H9 (cell line): ENCODE data around the gene ARL13B. TPM values are rescaled to one million over a fixed set of nuclear protein-coding genes. Genes with fewer than 3 reads are reported as not detected.

Experiments used
- DNase-seq: peaks from one replicate; pipeline ENCODE4 v3.0.0-alpha.2; 2017
- H2AFZ ChIP-seq: one replicate; pipeline ENCODE4 v1.6.1; 2013; ENCODE audit warnings: mild to moderate bottlenecking, low read length, control low read depth, moderate library complexity
- H2AK5ac ChIP-seq: 2 replicates; pipeline ENCODE4 v1.6.1; 2013; ENCODE audit warnings: low read length, control low read depth, mixed read lengths; ENCODE audit not compliant: insufficient read length
- H2BK120ac ChIP-seq: one replicate; pipeline ENCODE4 v1.6.1; 2013; ENCODE audit warnings: low read depth, mild to moderate bottlenecking, low read length, control low read depth, inconsistent platforms; ENCODE audit not compliant: poor library complexity, severe bottlenecking
- H2BK12ac ChIP-seq: 2 replicates; pipeline ENCODE4 v1.6.1; 2013; ENCODE audit warnings: low read length, control low read depth, mixed read lengths, low read depth; ENCODE audit not compliant: insufficient read length
- H2BK15ac ChIP-seq: 2 replicates; pipeline ENCODE4 v1.6.1; 2013; ENCODE audit warnings: low read depth, low read length, control low read depth
- H2BK20ac ChIP-seq: one replicate; pipeline ENCODE4 v1.6.1; 2013; ENCODE audit warnings: low read depth, mild to moderate bottlenecking, low read length, control low read depth, inconsistent platforms; ENCODE audit not compliant: poor library complexity, severe bottlenecking
- H2BK5ac ChIP-seq: 2 replicates; pipeline ENCODE4 v1.6.1; 2013; ENCODE audit warnings: low read length, control low read depth, mixed read lengths; ENCODE audit not compliant: insufficient read length
- H3K14ac ChIP-seq: 2 replicates; pipeline ENCODE4 v1.6.1; 2013; ENCODE audit warnings: low read length, control low read depth; ENCODE audit not compliant: insufficient read depth
- H3K18ac ChIP-seq: 2 replicates; pipeline ENCODE4 v1.6.1; 2013; ENCODE audit warnings: low read depth, mild to moderate bottlenecking, mixed read lengths, low read length, control low read depth; ENCODE audit not compliant: insufficient read length
- H3K23ac ChIP-seq: 2 replicates; pipeline ENCODE4 v1.6.1; 2013; ENCODE audit warnings: low read length, control low read depth, mixed read lengths, low read depth; ENCODE audit not compliant: insufficient read length
- H3K23me2 ChIP-seq: 2 replicates; pipeline ENCODE4 v1.6.1; 2013; ENCODE audit warnings: low read depth, mild to moderate bottlenecking, mixed read lengths, low read length, control low read depth; ENCODE audit not compliant: insufficient read length, poor library complexity, severe bottlenecking
- H3K27ac ChIP-seq: 2 replicates; pipeline ENCODE4 v1.5.1; 2013; ENCODE audit warnings: low read length, control low read depth, mixed read lengths, low read depth; ENCODE audit not compliant: insufficient read length
- H3K27me3 ChIP-seq: 2 replicates; pipeline ENCODE4 v1.6.1; 2013; ENCODE audit warnings: low read length, control low read depth, inconsistent platforms; ENCODE audit not compliant: insufficient read depth
- H3K4ac ChIP-seq: 2 replicates; pipeline ENCODE4 v1.6.1; 2013; ENCODE audit warnings: low read depth, mild to moderate bottlenecking, control low read depth, inconsistent platforms, low read length, moderate library complexity
- H3K4me1 ChIP-seq: 2 replicates; pipeline ENCODE4 v1.6.1; 2013; ENCODE audit warnings: low read length, control low read depth, inconsistent platforms; ENCODE audit not compliant: insufficient read depth
- H3K4me2 ChIP-seq: 2 replicates; pipeline ENCODE4 v1.6.1; 2013; ENCODE audit warnings: low read length, control low read depth, mixed read lengths; ENCODE audit not compliant: insufficient read length, insufficient read depth
- H3K56ac ChIP-seq: 2 replicates; pipeline ENCODE4 v1.6.1; 2013; ENCODE audit warnings: low read depth, mild to moderate bottlenecking, mixed read lengths, low read length, control low read depth; ENCODE audit not compliant: insufficient read length
- H3K79me1 ChIP-seq: 2 replicates; pipeline ENCODE4 v1.6.1; 2013; ENCODE audit warnings: low read depth, mild to moderate bottlenecking, moderate library complexity, low read length, control low read depth, inconsistent platforms; ENCODE audit not compliant: insufficient read depth, poor library complexity, severe bottlenecking
- H3K79me2 ChIP-seq: 2 replicates; pipeline ENCODE4 v1.6.1; 2013; ENCODE audit warnings: low read length, control low read depth, inconsistent platforms; ENCODE audit not compliant: insufficient read depth
- H3K9ac ChIP-seq: 2 replicates; pipeline ENCODE4 v1.6.1; 2013; ENCODE audit warnings: low read length, control low read depth, mixed read lengths; ENCODE audit not compliant: insufficient read length; ENCODE audit errors: extremely low read depth
- H3K9me3 ChIP-seq: one replicate; pipeline ENCODE4 v1.6.1; 2013; ENCODE audit warnings: low read depth, low read length, inconsistent platforms; ENCODE audit not compliant: control insufficient read depth
- H3T11ph ChIP-seq: one replicate; pipeline ENCODE4 v1.6.1; 2013; ENCODE audit warnings: mild to moderate bottlenecking, low read length, control low read depth, inconsistent platforms
- H4K20me1 ChIP-seq: one replicate; pipeline ENCODE4 v1.6.1; 2013; ENCODE audit not compliant: control insufficient read depth, insufficient read length, insufficient read depth
- H4K5ac ChIP-seq: 2 replicates; pipeline ENCODE4 v1.6.1; 2013; ENCODE audit warnings: low read depth, mild to moderate bottlenecking, mixed read lengths, low read length, control low read depth; ENCODE audit not compliant: insufficient read length
- H4K8ac ChIP-seq: replicated peaks from 2 replicates; pipeline ENCODE4 v1.6.1; 2013; ENCODE audit warnings: low read length, control low read depth, mixed read lengths, low read depth; ENCODE audit not compliant: insufficient read length
- H4K91ac ChIP-seq: 2 replicates; pipeline ENCODE4 v1.6.1; 2013; ENCODE audit warnings: low read depth, mild to moderate bottlenecking, moderate library complexity, mixed read lengths, low read length, control low read depth; ENCODE audit not compliant: insufficient read length
- H3K27ac Mint-ChIP-seq, 3 experiments: 2 replicates in 2 of 3; 3 replicates in 1 of 3; pipeline ENCODE4 v1.8.0; 2020 to 2021; ENCODE audit warnings: mixed read lengths in 3 of 3, mild to moderate bottlenecking in 1 of 3, moderate library complexity in 1 of 3
- H3K27me3 Mint-ChIP-seq: 2 replicates; pipeline ENCODE4 v1.8.0; 2021; ENCODE audit warnings: low read depth, mild to moderate bottlenecking, moderate library complexity, mixed read lengths
- H3K36me3 Mint-ChIP-seq, 3 experiments: 2 replicates in 2 of 3; 3 replicates in 1 of 3; pipeline ENCODE4 v1.8.0; 2020 to 2021; ENCODE audit warnings: low read depth in 3 of 3, mixed read lengths in 3 of 3; ENCODE audit not compliant: insufficient read depth in 1 of 3
- H3K4me1 Mint-ChIP-seq, 2 experiments: 2 replicates each; pipeline ENCODE4 v1.8.0; 2020; ENCODE audit warnings: mixed read lengths in 2 of 2
- H3K4me3 Mint-ChIP-seq, 2 experiments: 2 replicates in 1 of 2; 3 replicates in 1 of 2; pipeline ENCODE4 v1.8.0; 2020 to 2021; ENCODE audit warnings: mild to moderate bottlenecking in 2 of 2, mixed read lengths in 2 of 2, moderate library complexity in 1 of 2
- H3K9me3 Mint-ChIP-seq, 2 experiments: 2 replicates in 1 of 2; 3 replicates in 1 of 2; pipeline ENCODE4 v1.8.0; 2020; ENCODE audit warnings: mild to moderate bottlenecking in 2 of 2, mixed read lengths in 2 of 2, moderate library complexity in 1 of 2
- WGBS: extraction: QIAGEN DNeasy Blood & Tissue Kit; methylation state at CpG from one replicate; pipeline ENCODE4 v1.1.7; 2013; ENCODE audit warnings: missing lambda C conversion rate, low lambda C conversion rate, mixed read lengths; ENCODE audit not compliant: insufficient read length; ENCODE audit errors: extremely low coverage; 5-methylcytosine and 5-hydroxymethylcytosine counted together
- total RNA-seq: library from RNA; stranded (reverse); gene quantifications from 2 replicates; pipeline ENCODE4 v1.2.1, GENCODE V29; 2021
- TF ChIP-seq, protein P1 (sequence below): fragments of 200-600 bp; sonication (generic); conservative IDR thresholded peaks from 3 replicates; pipeline ENCODE4 v1.8.0; 2021; ENCODE audit warnings: antibody characterized with exemption, mild to moderate bottlenecking

The ARL13B gene
- total RNA-seq, 1 experiment from 2014 or later: 7.9 TPM

DNA sequence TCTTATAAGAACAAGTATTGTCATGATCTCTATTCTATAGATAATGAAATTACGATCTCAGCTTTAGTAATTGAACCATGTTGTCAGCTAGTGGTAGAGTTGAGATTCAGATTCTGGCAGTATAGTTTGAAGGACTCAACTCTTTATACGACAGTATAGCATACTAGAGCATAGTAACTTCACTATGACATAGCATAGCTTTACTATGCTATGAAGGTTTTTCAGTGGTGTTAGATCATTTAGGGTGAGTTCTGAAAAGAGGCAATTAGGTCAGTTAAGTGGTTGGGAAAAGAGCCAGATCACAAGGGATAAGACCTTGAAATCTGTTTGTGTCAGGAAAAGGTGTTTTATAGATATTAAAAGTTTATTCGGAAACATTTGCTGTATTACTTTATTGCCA, 40.3 kb downstream of the ARL13B start:
- Histone ChIP-seq H2BK5ac (no peak overlapping the region), H3K9me3 (no peaks in the 10 kb centered on the region), H3K79me1 (no peaks in the 10 kb centered on the region), H2AK5ac (no peak overlapping the region), H3K4ac (no peak overlapping the region), H2AFZ (no peak overlapping the region), H3K9ac (no peak overlapping the region), H4K20me1 (no peaks in the 10 kb centered on the region), H3K23ac (no peak overlapping the region), H3K27ac (no peak overlapping the region), H3K4me1 (no peaks in the 10 kb centered on the region), H3K14ac (no peak overlapping the region), H3T11ph (no peak overlapping the region), H3K27me3 (no peaks in the 10 kb centered on the region), H4K5ac (no peak overlapping the region), H3K79me2 (no peaks in the 10 kb centered on the region), H3K23me2 (no peaks in the 10 kb centered on the region), H2BK12ac (no peak overlapping the region), H3K56ac (no peak overlapping the region), H3K4me2 (no peak overlapping the region), H4K91ac (no peak overlapping the region), H4K8ac (no peak overlapping the region), H2BK120ac (no peak overlapping the region), H3K18ac (no peak overlapping the region), H2BK15ac (no peak overlapping the region), H2BK20ac (no peak overlapping the region)
- no peak overlapping the region for H3K27ac Mint-ChIP-seq
- no peaks in the 10 kb centered on the region; a peak in 1 of 5 replicates for H3K9me3 Mint-ChIP-seq
- no peaks in the 10 kb centered on the region for H3K4me1 Mint-ChIP-seq
- TF ChIP-seq, protein P1, sequence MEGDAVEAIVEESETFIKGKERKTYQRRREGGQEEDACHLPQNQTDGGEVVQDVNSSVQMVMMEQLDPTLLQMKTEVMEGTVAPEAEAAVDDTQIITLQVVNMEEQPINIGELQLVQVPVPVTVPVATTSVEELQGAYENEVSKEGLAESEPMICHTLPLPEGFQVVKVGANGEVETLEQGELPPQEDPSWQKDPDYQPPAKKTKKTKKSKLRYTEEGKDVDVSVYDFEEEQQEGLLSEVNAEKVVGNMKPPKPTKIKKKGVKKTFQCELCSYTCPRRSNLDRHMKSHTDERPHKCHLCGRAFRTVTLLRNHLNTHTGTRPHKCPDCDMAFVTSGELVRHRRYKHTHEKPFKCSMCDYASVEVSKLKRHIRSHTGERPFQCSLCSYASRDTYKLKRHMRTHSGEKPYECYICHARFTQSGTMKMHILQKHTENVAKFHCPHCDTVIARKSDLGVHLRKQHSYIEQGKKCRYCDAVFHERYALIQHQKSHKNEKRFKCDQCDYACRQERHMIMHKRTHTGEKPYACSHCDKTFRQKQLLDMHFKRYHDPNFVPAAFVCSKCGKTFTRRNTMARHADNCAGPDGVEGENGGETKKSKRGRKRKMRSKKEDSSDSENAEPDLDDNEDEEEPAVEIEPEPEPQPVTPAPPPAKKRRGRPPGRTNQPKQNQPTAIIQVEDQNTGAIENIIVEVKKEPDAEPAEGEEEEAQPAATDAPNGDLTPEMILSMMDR: no peak
- no peaks in the 10 kb centered on the region for H3K27me3 Mint-ChIP-seq
- no peak for DNase-seq
- no peak overlapping the region for H3K4me3 Mint-ChIP-seq
- no peaks in the 10 kb centered on the region for H3K36me3 Mint-ChIP-seq
- WGBS: no CpG with 5 or more reads among the region's 3 CpGs
